Measurements from ENCODE around the gene UGT1A6. TPM values are rescaled to one million over a fixed set of nuclear protein-coding genes. Genes with fewer than 3 reads are reported as not detected.

The UGT1A6 gene
- total and polyA plus RNA-seq, 2 of the 13 experiments (the other 11 are each of a cell fraction or from before 2014, with no cell fraction given): 0.25 TPM; not detected in 1

DNA sequence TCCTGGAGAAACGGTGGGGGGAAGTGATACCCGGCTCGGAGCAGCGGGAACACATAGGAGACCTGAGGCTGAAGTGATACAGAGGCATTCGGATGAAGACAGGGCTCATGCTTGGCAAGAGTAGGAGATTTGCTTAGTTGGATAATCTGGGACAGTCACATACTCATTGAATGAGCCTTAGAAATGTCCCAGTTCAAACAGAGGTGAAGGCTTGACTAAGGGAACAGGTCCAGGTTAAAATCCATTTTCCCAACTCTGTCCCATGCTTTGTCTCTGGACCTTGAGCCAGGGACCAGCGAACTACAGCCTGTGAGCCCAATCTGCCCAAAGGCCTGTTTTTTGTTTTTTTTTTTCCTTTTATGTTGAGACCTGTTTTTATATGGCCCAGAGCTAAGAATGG is 1.3 kb downstream of the UGT1A6 start:
- WGBS (ENCODE audit: low lambda C conversion rate): 77% methylated on average over 6 of the region's 6 CpGs

DNA sequence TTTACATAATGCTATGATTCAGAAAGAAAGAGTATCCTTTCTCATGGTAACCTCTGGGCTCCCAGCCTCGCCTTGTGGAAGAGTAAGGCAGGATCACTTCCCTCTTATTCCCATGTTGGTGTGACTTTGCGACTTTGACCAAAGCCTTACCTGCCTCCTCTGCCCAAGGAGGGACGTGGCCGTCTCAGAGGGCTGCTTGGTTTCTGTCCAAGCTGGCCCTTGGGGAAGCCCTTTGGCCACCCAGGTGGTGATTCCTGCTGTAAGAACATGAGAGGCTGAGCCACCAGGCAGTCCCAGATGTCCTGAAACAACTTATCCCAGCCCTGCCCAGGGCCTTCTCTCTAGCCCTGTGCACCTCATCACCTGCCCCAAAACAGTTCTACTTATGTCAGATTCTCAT is 6.0 kb downstream of the UGT1A6 start:
- TF ChIP-seq, protein P1, sequence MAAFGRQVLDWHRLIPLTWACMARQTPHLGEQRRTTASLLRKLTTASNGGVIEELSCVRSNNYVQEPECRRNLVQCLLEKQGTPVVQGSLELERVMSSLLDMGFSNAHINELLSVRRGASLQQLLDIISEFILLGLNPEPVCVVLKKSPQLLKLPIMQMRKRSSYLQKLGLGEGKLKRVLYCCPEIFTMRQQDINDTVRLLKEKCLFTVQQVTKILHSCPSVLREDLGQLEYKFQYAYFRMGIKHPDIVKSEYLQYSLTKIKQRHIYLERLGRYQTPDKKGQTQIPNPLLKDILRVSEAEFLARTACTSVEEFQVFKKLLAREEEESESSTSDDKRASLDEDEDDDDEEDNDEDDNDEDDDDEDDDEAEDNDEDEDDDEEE (CRISPR knock-in tag; IDR thresholded peaks at IDR 0.05): no peak
- TF ChIP-seq NR2F2 (IDR thresholded peaks at IDR 0.05; ENCODE audit: borderline replicate concordance, low read depth) (no peak), AKAP8 (CRISPR knock-in tag; IDR thresholded peaks at IDR 0.05) (no peak), CC2D1A (CRISPR knock-in tag; IDR thresholded peaks at IDR 0.05) (no peak), IKZF4 (CRISPR knock-in tag; IDR thresholded peaks at IDR 0.05; ENCODE audit: borderline replicate concordance, low read depth, not compliant biosample characterization) (no peak), ZNF282 (IDR thresholded peaks at IDR 0.05; ENCODE audit: partially characterized antibody) (no peak), TARDBP (CRISPR knock-in tag; IDR thresholded peaks at IDR 0.05) (no peak), HMG20B (CRISPR knock-in tag; conservative IDR thresholded peaks at IDR 0.05) (no peak), ZNF567 (CRISPR knock-in tag; IDR thresholded peaks at IDR 0.05; ENCODE audit: borderline replicate concordance) (no peak), REL (CRISPR knock-in tag; conservative IDR thresholded peaks at IDR 0.05) (no peak), BRD4 (CRISPR knock-in tag; IDR thresholded peaks at IDR 0.05) (no peak)
- TF ChIP-seq, protein P2, sequence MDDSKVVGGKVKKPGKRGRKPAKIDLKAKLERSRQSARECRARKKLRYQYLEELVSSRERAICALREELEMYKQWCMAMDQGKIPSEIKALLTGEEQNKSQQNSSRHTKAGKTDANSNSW (CRISPR knock-in tag; IDR thresholded peaks at IDR 0.05; ENCODE audit: borderline replicate concordance): no peak
- TF ChIP-seq, protein P3, sequence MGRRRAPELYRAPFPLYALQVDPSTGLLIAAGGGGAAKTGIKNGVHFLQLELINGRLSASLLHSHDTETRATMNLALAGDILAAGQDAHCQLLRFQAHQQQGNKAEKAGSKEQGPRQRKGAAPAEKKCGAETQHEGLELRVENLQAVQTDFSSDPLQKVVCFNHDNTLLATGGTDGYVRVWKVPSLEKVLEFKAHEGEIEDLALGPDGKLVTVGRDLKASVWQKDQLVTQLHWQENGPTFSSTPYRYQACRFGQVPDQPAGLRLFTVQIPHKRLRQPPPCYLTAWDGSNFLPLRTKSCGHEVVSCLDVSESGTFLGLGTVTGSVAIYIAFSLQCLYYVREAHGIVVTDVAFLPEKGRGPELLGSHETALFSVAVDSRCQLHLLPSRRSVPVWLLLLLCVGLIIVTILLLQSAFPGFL (CRISPR knock-in tag; IDR thresholded peaks at IDR 0.05): no peak
- no peak for DNase-seq (ENCODE audit: low spot score)
- Histone ChIP-seq H2AFZ (ENCODE audit: low read length) (no peak overlapping the region), H3K27ac (ENCODE audit: extremely low read length, insufficient read depth, low read length) (no peak overlapping the region), H3K9me3 (ENCODE audit: low read length) (no peaks in the 10 kb centered on the region), H3K9ac (ENCODE audit: insufficient read depth, low read depth, low read length) (no peak overlapping the region), H3K4me2 (ENCODE audit: low read depth, low read length) (no peak overlapping the region), H3K4me1 (ENCODE audit: insufficient read depth, low read length) (peaks cover 15% of the 10 kb centered on the region), H3K27me3 (ENCODE audit: control insufficient read depth in 1 of 2, insufficient read depth in 2 of 2, low read length in 2 of 2) (no peaks in the 10 kb centered on the region), H3K4me3 (replicated peaks in 1 of 3; ENCODE audit: insufficient read depth in 1 of 3, low read depth in 2 of 3, low read length in 3 of 3) (no peak overlapping the region), H3K79me2 (ENCODE audit: insufficient read depth, low read length) (no peaks in the 10 kb centered on the region), H4K20me1 (ENCODE audit: insufficient read depth, low read length) (no peaks in the 10 kb centered on the region), H3K36me3 (replicated peaks in 1 of 2; ENCODE audit: control insufficient read depth in 1 of 2, insufficient read depth in 2 of 2, low read length in 2 of 2) (no peaks in the 10 kb centered on the region)
- POLR2A ChIA-PET: no interaction called here
- no peak for ATAC-seq
- in situ Hi-C loops (cut with HindIII; ENCODE audit: extremely low pct_ligation_motif_present, low pct_unique_long_range_greater_than_20kb) (no loop called here), intact Hi-C loops (cut with micrococcal nuclease; ENCODE audit: unreplicated experiment) (no loop called here)
- BruUV-seq (replicated peaks): no TSS peak
- CTCF ChIA-PET (ENCODE audit: low intra/inter-chr PET ratio, low total read pairs): no interaction called here
- no peak for FAIRE-seq
- WGBS (ENCODE audit: low lambda C conversion rate): 75% methylated on average over 4 of the region's 4 CpGs

More for the DNA sequence above, 1.3 kb downstream of the UGT1A6 start:
- H3K27ac ChIP-seq (ENCODE audit: extremely low read length, insufficient read depth, low read length): no peak overlapping the region
- DNase-seq (ENCODE audit: low spot score): no peak
- H3K9ac ChIP-seq (ENCODE audit: insufficient read depth, low read depth, low read length): no peak overlapping the region
- no peak overlapping the region for H2AFZ ChIP-seq (ENCODE audit: low read length)
- H4K20me1 ChIP-seq (ENCODE audit: insufficient read depth, low read length): no peaks in the 10 kb centered on the region
- H3K4me2 ChIP-seq (ENCODE audit: low read depth, low read length): no peak overlapping the region
- no peak for FAIRE-seq
- H3K36me3 ChIP-seq (replicated peaks in 1 of 2; ENCODE audit: control insufficient read depth in 1 of 2, insufficient read depth in 2 of 2, low read length in 2 of 2): no peaks in the 10 kb centered on the region
- BruUV-seq (replicated peaks): no TSS peak
- no peak overlapping the region for H3K4me3 ChIP-seq (replicated peaks in 1 of 3; ENCODE audit: insufficient read depth in 1 of 3, low read depth in 2 of 3, low read length in 3 of 3)
- ChIA-PET CTCF (ENCODE audit: low intra/inter-chr PET ratio, low total read pairs) (no interaction called here), POLR2A (no interaction called here)
- in situ Hi-C loops (cut with HindIII; ENCODE audit: extremely low pct_ligation_motif_present, low pct_unique_long_range_greater_than_20kb) (no loop called here), intact Hi-C loops (cut with micrococcal nuclease; ENCODE audit: unreplicated experiment) (no loop called here)
- peak; percentile 40; the same call in 2 of the 3 replicates for ATAC-seq
- TF ChIP-seq CBX5 (CRISPR knock-in tag; IDR thresholded peaks at IDR 0.05; ENCODE audit: borderline replicate concordance): 0 out of 2 replicates have a peak, but pooled peaks have one; percentile 20
- no peak for TF ChIP-seq RBM22 (optimal IDR thresholded peaks at IDR 0.05; ENCODE audit: low read length)
- no peaks in the 10 kb centered on the region for H3K9me3 ChIP-seq (ENCODE audit: low read length)
- H3K4me1 ChIP-seq (ENCODE audit: insufficient read depth, low read length): peaks cover 16% of the 10 kb centered on the region
- no peaks in the 10 kb centered on the region for H3K27me3 ChIP-seq (ENCODE audit: control insufficient read depth in 1 of 2, insufficient read depth in 2 of 2, low read length in 2 of 2)
- no peaks in the 10 kb centered on the region for H3K79me2 ChIP-seq (ENCODE audit: insufficient read depth, low read length)

Data from HepG2 (cell line).